GM18873 (cell line): ENCODE data around the gene ACD.

Experiments
- ATAC-seq: cut with Tn5 transposase; IDR thresholded peaks from one replicate; pipeline ENCODE4 v1.9.1; 2021; ENCODE audit warnings: mild to moderate bottlenecking, moderate library complexity, moderate number of reproducible peaks; ENCODE audit not compliant: unreplicated experiment, low FRiP score

The ACD gene

DNA sequence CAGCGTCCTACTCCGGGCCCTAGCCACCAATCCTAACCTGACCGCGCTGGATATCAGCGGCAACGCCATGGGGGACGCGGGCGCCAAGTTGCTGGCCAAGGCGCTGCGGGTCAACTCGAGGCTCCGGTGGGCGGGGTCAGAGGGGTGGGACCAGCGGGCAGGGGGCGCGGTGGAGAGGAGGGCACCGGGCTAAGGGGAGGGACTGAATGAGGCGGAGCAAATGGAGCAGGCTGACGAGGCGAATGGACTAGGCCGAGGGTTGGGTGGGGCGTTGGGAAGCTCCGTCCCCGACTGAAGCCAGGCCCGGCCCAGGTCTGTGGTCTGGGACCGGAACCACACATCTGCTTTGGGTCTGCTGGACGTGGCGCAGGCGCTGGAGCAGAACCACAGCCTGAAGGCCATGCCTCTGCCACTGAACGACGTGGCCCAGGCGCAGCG lies 10.5 kb downstream of the ACD start:
- ATAC-seq = no peak

DNA sequence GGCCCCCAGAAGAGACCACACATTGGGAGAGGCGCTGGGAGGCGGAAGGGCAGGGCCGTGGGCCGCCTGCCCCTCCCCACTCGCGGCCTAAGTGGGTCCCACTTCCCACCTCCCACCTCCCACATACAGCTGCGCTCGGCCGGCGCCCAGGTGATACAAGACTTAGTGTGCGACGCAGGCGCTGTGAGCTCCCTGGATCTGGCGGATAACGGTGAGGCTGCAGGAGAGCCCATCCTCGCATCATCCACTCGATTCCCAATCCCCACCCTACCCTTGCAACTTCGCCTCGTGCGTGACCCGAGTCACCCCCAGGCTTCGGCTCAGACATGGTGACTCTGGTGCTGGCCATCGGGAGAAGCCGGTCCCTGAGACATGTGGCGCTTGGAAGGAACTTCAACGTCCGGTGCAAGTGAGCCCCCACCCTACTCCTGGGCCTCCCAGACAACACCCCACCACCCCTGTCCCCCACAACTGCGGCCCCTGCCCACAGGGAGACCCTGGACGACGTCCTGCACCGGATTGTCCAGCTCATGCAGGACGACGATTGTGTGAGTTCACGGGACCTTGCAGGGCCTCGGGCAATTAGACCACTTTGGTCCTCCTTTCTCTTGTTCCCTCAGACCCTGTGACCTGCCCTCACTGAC lies 11.2 kb downstream of the ACD start:
- no peak for ATAC-seq

DNA sequence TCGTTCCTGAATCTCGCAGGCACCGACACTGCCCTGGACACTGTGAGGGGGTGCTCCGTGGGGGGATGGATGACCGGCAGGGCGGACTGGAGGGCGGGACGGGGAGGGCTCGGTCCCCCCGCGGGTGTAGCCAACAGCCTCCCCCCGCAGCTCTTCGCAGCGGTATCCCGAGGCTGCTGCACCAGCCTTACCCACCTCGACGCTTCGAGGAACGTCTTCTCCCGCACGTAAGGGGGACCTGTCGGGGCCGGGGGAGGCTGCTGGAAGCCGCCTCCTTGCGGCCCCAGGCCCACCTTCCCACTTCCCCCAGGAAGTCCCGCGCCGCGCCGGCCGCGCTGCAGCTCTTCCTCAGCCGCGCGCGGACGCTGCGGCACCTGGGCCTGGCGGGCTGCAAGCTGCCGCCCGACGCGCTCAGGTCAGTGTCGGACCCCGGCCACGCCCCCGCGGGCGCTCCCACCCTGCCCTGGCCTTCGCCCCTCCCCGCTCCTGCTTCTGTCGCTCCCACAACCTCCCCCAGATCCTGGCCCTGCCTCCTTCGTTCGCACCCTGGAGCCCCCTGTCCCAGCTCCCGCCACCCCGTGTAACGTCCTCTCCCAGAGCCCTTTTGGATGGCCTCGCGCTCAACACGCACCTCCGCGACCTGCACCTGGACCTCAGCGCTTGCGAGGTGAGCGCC lies 11.8 kb downstream of the ACD start:
- no peak for ATAC-seq

DNA sequence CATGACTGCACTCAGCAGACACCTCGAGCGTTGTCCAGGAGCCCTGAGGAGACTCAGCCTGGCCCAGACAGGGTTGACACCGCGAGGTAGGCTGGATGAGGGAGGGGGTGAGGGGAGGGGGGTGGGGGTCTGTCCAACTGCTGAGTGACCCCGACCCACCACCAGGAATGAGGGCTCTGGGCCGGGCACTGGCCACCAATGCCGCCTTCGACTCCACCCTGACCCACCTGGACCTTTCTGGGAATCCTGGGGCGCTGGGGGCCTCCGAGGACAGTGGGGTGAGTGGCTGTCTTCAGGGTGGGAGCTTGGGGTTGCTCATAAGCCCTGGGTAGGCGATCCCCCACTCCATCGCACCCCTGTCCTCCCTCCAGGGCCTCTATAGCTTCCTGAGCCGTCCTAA lies 12.4 kb downstream of the ACD start:
- ATAC-seq = no peak

GRCh38 chr16:67647111-67647651 lies 12.9 kb downstream of the ACD start:
- ATAC-seq = no peak

DNA sequence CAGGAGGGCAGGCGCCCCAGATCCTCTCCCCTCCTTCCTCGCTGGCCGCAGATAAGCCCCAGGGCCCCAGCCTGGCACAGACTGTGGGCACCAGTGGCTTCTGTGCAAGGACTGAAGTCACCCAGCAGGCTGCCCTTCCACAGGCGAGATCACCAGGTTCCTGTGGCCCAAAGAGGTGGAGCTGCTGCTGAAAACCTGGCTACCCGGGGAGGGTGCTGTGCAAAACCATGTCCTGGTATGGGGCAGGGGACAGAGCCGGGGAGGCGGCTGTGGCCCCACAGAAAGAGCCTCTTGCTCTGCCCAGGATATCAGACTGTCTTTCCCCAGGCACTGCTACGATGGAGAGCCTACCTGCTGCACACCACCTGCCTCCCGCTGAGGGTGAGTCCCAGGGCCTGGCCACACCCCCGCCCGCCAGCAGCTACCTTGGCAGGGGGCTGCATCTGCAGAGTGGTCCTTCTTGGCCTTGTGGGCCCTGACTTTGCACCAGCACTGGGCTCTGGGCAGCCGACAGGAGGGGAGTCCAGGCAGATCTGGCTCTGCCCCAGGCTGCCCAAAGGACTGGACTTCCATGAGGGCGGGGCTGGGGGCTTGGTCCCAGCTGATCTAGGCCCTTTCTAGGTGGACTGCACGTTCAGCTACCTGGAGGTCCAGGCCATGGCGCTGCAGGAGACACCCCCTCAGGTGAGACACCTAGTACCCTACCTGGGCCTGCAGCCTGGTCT lies 14.5 kb downstream of the ACD start:
- ATAC-seq = no peak

- ATAC-seq = no peak
Observed at GRCh38 chr16:67644038-67644437, 16.0 kb downstream of the ACD start.

DNA sequence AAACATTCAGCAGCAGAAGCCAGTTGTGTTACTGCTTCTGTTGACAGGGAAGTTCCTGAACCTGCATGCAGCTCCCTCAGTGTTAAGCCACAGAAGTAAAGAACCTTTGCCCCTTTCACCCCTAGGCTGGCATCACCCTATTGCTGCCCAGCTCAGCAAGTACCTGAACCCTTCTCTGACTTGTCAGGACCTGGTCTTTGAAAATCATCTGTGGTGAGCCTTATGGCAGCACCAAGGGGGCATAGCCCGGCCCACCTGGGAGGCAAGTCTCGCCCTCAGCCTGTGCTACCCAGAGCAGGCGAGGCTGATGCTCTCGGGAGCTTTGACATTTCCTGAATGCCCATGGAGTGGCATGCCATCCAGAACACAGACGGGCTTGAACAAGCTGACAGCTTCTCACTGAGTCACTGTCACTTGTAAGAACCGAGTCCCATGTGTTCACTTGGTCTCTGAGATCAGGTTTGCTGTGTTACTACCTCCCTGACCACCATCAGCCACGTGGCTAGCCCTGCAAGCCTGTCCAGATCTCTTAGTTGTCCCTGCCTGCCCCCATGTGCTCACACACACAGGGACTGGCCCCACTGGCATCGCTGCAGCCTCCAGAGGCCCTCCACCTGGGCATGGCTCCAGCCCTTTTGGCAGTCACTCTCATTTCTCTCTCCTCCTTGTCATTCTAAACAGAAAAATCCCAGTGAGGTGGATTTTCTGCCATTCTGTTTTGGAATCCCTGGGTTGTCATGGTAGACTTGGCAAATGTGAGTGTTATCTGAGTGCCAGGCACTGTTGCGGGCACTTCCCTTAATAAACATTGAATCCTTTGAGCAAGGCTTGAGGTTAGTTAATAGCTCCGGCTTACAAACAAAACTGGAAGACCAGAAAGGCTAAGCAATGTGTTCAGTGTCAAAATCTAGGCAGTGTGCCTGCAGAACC lies 18.0 kb downstream of the ACD start:
- ATAC-seq = no peak

DNA sequence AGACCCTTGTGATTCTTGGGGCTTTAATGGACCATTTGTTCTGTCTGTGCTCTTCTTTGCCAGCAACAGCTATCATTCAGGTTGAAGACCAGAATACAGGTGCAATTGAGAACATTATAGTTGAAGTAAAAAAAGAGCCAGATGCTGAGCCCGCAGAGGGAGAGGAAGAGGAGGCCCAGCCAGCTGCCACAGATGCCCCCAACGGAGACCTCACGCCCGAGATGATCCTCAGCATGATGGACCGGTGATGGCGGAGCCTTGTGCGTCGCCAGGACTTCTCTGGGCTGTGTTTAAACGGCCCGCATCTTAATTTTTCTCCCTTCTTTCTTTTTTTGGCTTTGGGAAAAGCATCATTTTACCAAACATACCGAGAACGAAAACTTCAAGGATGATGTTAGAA lies 22.4 kb downstream of the ACD start:
- no peak for ATAC-seq

- ATAC-seq = no peak
Observed at GRCh38 chr16:67636713-67637112, 23.3 kb downstream of the ACD start.

GRCh38 chr16:67632415-67633172 lies 27.5 kb downstream of the ACD start:
- ATAC-seq = no peak

DNA sequence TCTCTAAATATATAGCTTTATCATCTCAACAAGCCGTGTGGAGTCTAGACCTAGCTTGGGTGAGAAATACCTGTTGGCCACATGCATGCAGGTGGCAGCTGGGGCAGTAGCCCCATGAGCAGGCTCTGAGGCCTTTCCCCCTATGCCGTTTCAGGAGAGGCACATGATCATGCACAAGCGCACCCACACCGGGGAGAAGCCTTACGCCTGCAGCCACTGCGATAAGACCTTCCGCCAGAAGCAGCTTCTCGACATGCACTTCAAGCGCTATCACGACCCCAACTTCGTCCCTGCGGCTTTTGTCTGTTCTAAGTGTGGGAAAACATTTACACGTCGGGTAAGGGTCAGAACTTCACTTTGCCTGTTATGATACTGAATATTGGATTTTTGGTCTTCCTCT lies 31.8 kb downstream of the ACD start:
- no peak for ATAC-seq

- ATAC-seq = no peak
Observed at GRCh38 chr16:67613808-67614207, 46.3 kb downstream of the ACD start.

- no peak for ATAC-seq
Observed at GRCh38 chr16:67608364-67608763, 51.7 kb downstream of the ACD start.
